Neutrophil (primary cell): Measurements from ENCODE around the gene KLHL40.

Experiments
- H3K27ac ChIP-seq: fragments of 200-600 bp; sonication (generic); 2 replicates; pipeline ENCODE4 v1.5.1; 2016; ENCODE audit warnings: mild to moderate bottlenecking, moderate library complexity
- H3K27me3 ChIP-seq: fragments of 200-600 bp; sonication (generic); 2 replicates; pipeline ENCODE4 v1.6.0; 2016; ENCODE audit warnings: mild to moderate bottlenecking
- H3K36me3 ChIP-seq: fragments of 200-600 bp; sonication (generic); 2 replicates; pipeline ENCODE4 v1.5.1; 2017
- H3K4me1 ChIP-seq, 2 experiments: fragments of 200-600 bp in 1 of 2; sonication (generic) in 1 of 2; 1 replicate in 1 of 2; 2 replicates in 1 of 2; pipeline versions ENCODE4 v1.5.1 to v1.6.1; 2013 to 2016; ENCODE audit warnings: low read depth in 1 of 2, low read length in 1 of 2, mild to moderate bottlenecking in 1 of 2, moderate library complexity in 1 of 2; ENCODE audit not compliant: control insufficient read depth in 1 of 2, insufficient read depth in 1 of 2
- H3K4me3 ChIP-seq, 2 experiments: fragments of 200-600 bp in 1 of 2; sonication (generic) in 1 of 2; 1 replicate in 1 of 2; 2 replicates in 1 of 2; pipeline ENCODE4 v1.5.1; 2013 to 2016; ENCODE audit warnings: low read depth in 1 of 2, low read length in 1 of 2, mild to moderate bottlenecking in 1 of 2, moderate library complexity in 1 of 2
- H3K9me3 ChIP-seq: fragments of 200-600 bp; sonication (generic); 2 replicates; pipeline ENCODE4 v1.5.1; 2016
- CTCF ChIP-seq: fragments of 200-600 bp; sonication (generic); IDR thresholded peaks from 2 replicates; pipeline ENCODE4 v1.5.1; 2016; ENCODE audit warnings: antibody characterized with exemption

KLHL40 gene

GRCh38 chr3:42675909-42676308 is 9.4 kb upstream of the KLHL40 start:
- no peaks in the 10 kb centered on the region for H3K36me3 ChIP-seq
- H3K27me3 ChIP-seq = peaks cover under 1% of the 10 kb centered on the region
- TF ChIP-seq CTCF = no peak
- H3K27ac ChIP-seq = no peak overlapping the region
- H3K4me3 ChIP-seq = no peak overlapping the region
- H3K4me1 ChIP-seq = no peaks in the 10 kb centered on the region
- no peaks in the 10 kb centered on the region for H3K9me3 ChIP-seq

- Histone ChIP-seq H3K9me3 (no peaks in the 10 kb centered on the region), H3K27me3 (peaks cover 26% of the 10 kb centered on the region), H3K4me3 (no peak overlapping the region), H3K27ac (no peak overlapping the region), H3K4me1 (no peaks in the 10 kb centered on the region), H3K36me3 (no peaks in the 10 kb centered on the region)
- TF ChIP-seq CTCF = no peak
These were observed 6.9 kb upstream of the KLHL40 start for GRCh38 chr3:42678447-42678846.

- Histone ChIP-seq H3K27ac (no peak overlapping the region), H3K4me1 (no peaks in the 10 kb centered on the region), H3K27me3 (peaks cover 45% of the 10 kb centered on the region), H3K9me3 (no peaks in the 10 kb centered on the region), H3K36me3 (no peaks in the 10 kb centered on the region), H3K4me3 (no peak overlapping the region)
- no peak for TF ChIP-seq CTCF
These were observed 5.1 kb upstream of the KLHL40 start for GRCh38 chr3:42680271-42680670.

GRCh38 chr3:42680806-42681205 is 4.5 kb upstream of the KLHL40 start:
- Histone ChIP-seq H3K36me3 (no peaks in the 10 kb centered on the region), H3K4me1 (peaks cover 0 to under 1% of the 10 kb centered on the region in 2 experiments), H3K4me3 (no peak overlapping the region), H3K27me3 (peaks cover 50% of the 10 kb centered on the region), H3K9me3 (no peaks in the 10 kb centered on the region), H3K27ac (no peak overlapping the region)
- no peak for TF ChIP-seq CTCF

- no peak for TF ChIP-seq CTCF
- no peaks in the 10 kb centered on the region for H3K9me3 ChIP-seq
- no peak overlapping the region for H3K4me3 ChIP-seq
- H3K27ac ChIP-seq = no peak overlapping the region
- peaks cover 57% of the 10 kb centered on the region for H3K27me3 ChIP-seq
- no peaks in the 10 kb centered on the region for H3K36me3 ChIP-seq
- H3K4me1 ChIP-seq = peaks cover 0 to 5% of the 10 kb centered on the region in 2 experiments
These were observed 3.8 kb upstream of the KLHL40 start for GRCh38 chr3:42681361-42682038.
